ENCODE data around the gene NRIP1. TPM values are rescaled to one million over a fixed set of nuclear protein-coding genes. Genes with fewer than 3 reads are reported as not detected.

NRIP1 gene
- polyA plus RNA-seq, 1 donor (not counting 4 experiments of a cell fraction or from before 2014, with no cell fraction given) = 25.5 TPM

DNA sequence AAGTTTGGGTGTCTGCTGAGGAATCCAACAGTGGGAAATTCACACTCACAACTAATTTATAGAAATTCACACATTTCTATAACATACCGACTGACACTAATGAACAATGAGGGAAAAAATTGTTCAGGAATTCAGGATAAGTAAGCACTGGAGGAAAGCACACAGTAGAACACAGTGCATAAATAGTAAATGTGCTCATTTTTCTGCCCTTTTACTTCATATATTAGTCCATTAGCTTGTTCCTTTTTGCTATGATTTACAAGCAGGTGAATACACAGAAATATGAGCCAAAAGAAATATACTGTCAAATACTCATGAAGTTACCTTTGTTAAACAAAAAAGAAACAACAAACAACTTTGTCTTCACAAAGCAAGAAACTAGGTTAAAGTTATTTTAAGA is 11.3 kb downstream of the NRIP1 start:
- Histone ChIP-seq H3K27ac (ENCODE audit: control insufficient read depth, insufficient read depth, low read length) (no peak overlapping the region), H3K4me2 (ENCODE audit: control insufficient read depth, extremely low read depth, insufficient read depth, low read depth, low read length) (no peak overlapping the region), H3K27me3 (ENCODE audit: control insufficient read depth, extremely low read depth, insufficient read depth, low read length) (no peaks in the 10 kb centered on the region), H2AFZ (ENCODE audit: control insufficient read depth, low read length) (no peak overlapping the region), H3K4me3 (ENCODE audit: control insufficient read depth in 2 of 3, extremely low read depth in 1 of 3, insufficient read depth in 2 of 3, low read depth in 1 of 3, low read length in 3 of 3) (no peak overlapping the region), H3K4me1 (ENCODE audit: control insufficient read depth, extremely low read depth, insufficient read depth, low read length) (no peaks in the 10 kb centered on the region), H3K36me3 (ENCODE audit: control insufficient read depth in 2 of 2, extremely low read depth in 1 of 2, insufficient read depth in 2 of 2, low read length in 2 of 2) (peaks cover 0 to 1% of the 10 kb centered on the region in 2 experiments), H4K20me1 (ENCODE audit: control insufficient read depth, extremely low read depth, insufficient read depth, low read length) (peaks cover 21% of the 10 kb centered on the region), H3K79me2 (ENCODE audit: control insufficient read depth, insufficient read depth, low read length) (peaks cover 100% of the 10 kb centered on the region), H3K9me1 (ENCODE audit: control insufficient read depth, extremely low read depth, insufficient read depth, low read length) (peaks cover 6% of the 10 kb centered on the region), H3K9me3 (ENCODE audit: control insufficient read depth, low read depth, low read length) (no peaks in the 10 kb centered on the region), H3K9ac (ENCODE audit: control insufficient read depth, extremely low read depth, insufficient read depth, low read length) (no peak overlapping the region)
- dilution Hi-C loops (cut with MboI; ENCODE audit: extremely low pct_ligation_motif_present, low sequenced_read_pairs) = no loop called here
- no peak for TF ChIP-seq EZH2 (IDR thresholded peaks at IDR 0.05; ENCODE audit: low read length)
- TF ChIP-seq, protein P1, sequence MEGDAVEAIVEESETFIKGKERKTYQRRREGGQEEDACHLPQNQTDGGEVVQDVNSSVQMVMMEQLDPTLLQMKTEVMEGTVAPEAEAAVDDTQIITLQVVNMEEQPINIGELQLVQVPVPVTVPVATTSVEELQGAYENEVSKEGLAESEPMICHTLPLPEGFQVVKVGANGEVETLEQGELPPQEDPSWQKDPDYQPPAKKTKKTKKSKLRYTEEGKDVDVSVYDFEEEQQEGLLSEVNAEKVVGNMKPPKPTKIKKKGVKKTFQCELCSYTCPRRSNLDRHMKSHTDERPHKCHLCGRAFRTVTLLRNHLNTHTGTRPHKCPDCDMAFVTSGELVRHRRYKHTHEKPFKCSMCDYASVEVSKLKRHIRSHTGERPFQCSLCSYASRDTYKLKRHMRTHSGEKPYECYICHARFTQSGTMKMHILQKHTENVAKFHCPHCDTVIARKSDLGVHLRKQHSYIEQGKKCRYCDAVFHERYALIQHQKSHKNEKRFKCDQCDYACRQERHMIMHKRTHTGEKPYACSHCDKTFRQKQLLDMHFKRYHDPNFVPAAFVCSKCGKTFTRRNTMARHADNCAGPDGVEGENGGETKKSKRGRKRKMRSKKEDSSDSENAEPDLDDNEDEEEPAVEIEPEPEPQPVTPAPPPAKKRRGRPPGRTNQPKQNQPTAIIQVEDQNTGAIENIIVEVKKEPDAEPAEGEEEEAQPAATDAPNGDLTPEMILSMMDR (optimal IDR thresholded peaks at IDR 0.05 in 1 of 3, IDR thresholded peaks at IDR 0.05 in 1 of 3, conservative IDR thresholded peaks at IDR 0.05 in 1 of 3; ENCODE audit: extremely low read depth in 1 of 3, insufficient read depth in 2 of 3, low read length in 3 of 3) = no peak
- FAIRE-seq (no peak), DNase-seq (ENCODE audit: low read depth, low spot score) (no peak)

DNA sequence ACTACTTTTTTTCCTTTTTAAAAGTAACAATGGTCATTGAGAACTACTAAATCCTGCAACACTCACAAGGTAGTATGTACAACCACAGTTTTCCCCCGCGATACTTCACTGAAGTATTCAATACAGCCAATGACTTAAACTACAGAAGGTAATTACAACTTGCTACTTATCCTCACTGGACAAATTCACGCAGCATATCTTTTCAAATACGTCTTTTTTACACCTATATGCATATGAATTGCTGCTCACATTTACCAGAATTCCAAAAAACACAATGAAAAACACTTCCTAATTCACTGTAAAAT is 12.4 kb downstream of the NRIP1 start:
- H3K79me2 ChIP-seq (ENCODE audit: control insufficient read depth, insufficient read depth, low read length) = peaks cover 100% of the 10 kb centered on the region
- TF ChIP-seq, protein P1 (optimal IDR thresholded peaks at IDR 0.05 in 1 of 3, IDR thresholded peaks at IDR 0.05 in 1 of 3, conservative IDR thresholded peaks at IDR 0.05 in 1 of 3; ENCODE audit: extremely low read depth in 1 of 3, insufficient read depth in 2 of 3, low read length in 3 of 3) = no peak
- TF ChIP-seq EZH2 (IDR thresholded peaks at IDR 0.05; ENCODE audit: low read length) = no peak
- no peak for DNase-seq (ENCODE audit: low read depth, low spot score)
- peaks cover 21% of the 10 kb centered on the region for H4K20me1 ChIP-seq (ENCODE audit: control insufficient read depth, extremely low read depth, insufficient read depth, low read length)
- H2AFZ ChIP-seq (ENCODE audit: control insufficient read depth, low read length) = no peak overlapping the region
- no peak overlapping the region for H3K4me2 ChIP-seq (ENCODE audit: control insufficient read depth, extremely low read depth, insufficient read depth, low read depth, low read length)
- H3K4me1 ChIP-seq (ENCODE audit: control insufficient read depth, extremely low read depth, insufficient read depth, low read length) = no peaks in the 10 kb centered on the region
- no peaks in the 10 kb centered on the region for H3K9me3 ChIP-seq (ENCODE audit: control insufficient read depth, low read depth, low read length)
- no peak overlapping the region for H3K9ac ChIP-seq (ENCODE audit: control insufficient read depth, extremely low read depth, insufficient read depth, low read length)
- no peak overlapping the region for H3K4me3 ChIP-seq (ENCODE audit: control insufficient read depth in 2 of 3, extremely low read depth in 1 of 3, insufficient read depth in 2 of 3, low read depth in 1 of 3, low read length in 3 of 3)
- dilution Hi-C loops (cut with MboI; ENCODE audit: extremely low pct_ligation_motif_present, low sequenced_read_pairs) = no loop called here
- H3K27me3 ChIP-seq (ENCODE audit: control insufficient read depth, extremely low read depth, insufficient read depth, low read length) = no peaks in the 10 kb centered on the region
- no peak for FAIRE-seq
- H3K9me1 ChIP-seq (ENCODE audit: control insufficient read depth, extremely low read depth, insufficient read depth, low read length) = peaks cover 6% of the 10 kb centered on the region
- H3K27ac ChIP-seq (ENCODE audit: control insufficient read depth, insufficient read depth, low read length) = no peak overlapping the region
- peaks cover 0 to 1% of the 10 kb centered on the region in 2 experiments for H3K36me3 ChIP-seq (ENCODE audit: control insufficient read depth in 2 of 2, extremely low read depth in 1 of 2, insufficient read depth in 2 of 2, low read length in 2 of 2)
